ENCODE measurements around the gene CACNA1S. TPM values are rescaled to one million over a fixed set of nuclear protein-coding genes. Genes with fewer than 3 reads are reported as not detected.
A peak's percentile ranks its signal among the peaks of the same experiment; 100 is the strongest.

The CACNA1S gene
- total RNA-seq, 1 donor from 2014 or later = 43.3 TPM

DNA sequence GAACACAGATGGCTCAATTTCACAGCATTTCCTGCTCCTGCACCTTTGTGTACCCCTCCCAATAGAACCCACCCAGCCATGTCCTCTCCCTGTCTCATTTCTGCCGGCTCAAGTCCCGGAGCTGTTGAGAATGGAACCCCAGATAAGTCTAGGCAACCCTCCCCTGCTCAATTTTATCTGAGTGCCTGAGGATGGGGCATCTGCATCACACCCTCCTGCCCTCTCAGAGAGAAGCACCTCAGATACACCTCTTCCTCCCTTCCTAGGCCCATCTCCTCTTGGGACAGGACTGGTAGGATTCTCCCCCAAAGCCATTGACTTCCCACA, 89.8 kb downstream of the CACNA1S start:
- H3K4me3 ChIP-seq (ENCODE audit: low read length in 3 of 3) = peak overlapping the region in 2 of 3 donors; percentile 1 to 29
- peak overlapping the region in 1 of 3 donors; percentile 40 for H3K9ac ChIP-seq (ENCODE audit: low read depth in 1 of 3, low read length in 3 of 3)
- H3K36me3 ChIP-seq (ENCODE audit: control insufficient read depth in 3 of 3, insufficient read depth in 3 of 3, low read length in 3 of 3) = no peaks in the 10 kb centered on the region
- no peak overlapping the region for H3K27ac ChIP-seq (ENCODE audit: low read depth, low read length)
- no peaks in the 10 kb centered on the region for H3K9me3 ChIP-seq (ENCODE audit: control insufficient read depth in 3 of 3, low read length in 3 of 3)
- H3K4me1 ChIP-seq (ENCODE audit: control insufficient read depth in 3 of 3, insufficient read depth in 3 of 3, low read length in 3 of 3) = peaks cover 20 to 37% (median 21%) of the 10 kb centered on the region in 3 donors
- peaks cover 6 to 23% (median 7%) of the 10 kb centered on the region in 3 donors for H3K27me3 ChIP-seq (ENCODE audit: control insufficient read depth in 3 of 3, insufficient read depth in 3 of 3, low read length in 3 of 3)

DNA sequence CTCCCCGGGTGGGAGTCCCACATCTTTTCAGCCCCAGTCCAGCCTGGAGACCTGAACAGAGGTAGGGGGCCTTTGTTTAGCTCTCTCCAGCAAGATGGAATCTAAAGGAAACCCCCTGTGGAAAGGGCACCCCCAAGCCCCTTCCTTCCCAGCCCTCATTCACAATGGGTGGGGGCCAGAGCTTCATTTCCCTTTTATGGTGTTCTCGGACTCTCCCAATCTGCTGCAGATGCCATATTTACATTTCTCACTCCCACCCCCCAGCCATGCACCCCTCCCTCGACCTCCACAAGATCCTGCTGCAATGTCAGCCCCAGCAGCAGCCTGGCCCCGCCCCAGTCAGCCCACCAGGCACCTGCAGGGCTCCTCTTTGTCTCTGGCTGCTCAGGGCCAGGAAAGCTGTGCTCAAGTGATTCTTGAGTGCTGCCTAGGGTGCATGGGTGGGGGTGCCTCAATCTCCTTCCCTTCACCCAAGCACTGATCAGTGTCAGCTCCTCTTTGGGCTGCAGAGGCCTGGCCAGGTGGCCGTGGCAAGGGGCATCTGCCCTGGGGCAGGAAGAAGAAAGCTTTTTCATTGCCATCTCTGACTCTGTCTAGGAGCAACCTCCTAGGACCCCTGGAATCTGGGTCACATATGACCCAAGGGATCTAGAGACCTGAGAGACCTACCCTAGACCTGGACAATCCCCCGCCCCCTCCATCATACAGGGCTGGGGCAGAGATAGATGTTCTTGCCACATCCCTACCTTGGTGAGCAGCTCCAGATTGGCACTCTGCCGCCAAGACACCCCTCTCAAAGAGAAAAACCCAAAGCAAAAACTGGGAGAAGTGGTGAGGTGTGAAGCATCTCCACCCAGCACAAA, 90.4 kb downstream of the CACNA1S start:
- Histone ChIP-seq H3K4me3 (ENCODE audit: low read length in 3 of 3) (peak overlapping the region in 1 of 3 donors; percentile 29), H3K9ac (ENCODE audit: low read depth in 1 of 3, low read length in 3 of 3) (no peak overlapping the region), H3K36me3 (ENCODE audit: control insufficient read depth in 3 of 3, insufficient read depth in 3 of 3, low read length in 3 of 3) (no peaks in the 10 kb centered on the region), H3K9me3 (ENCODE audit: control insufficient read depth in 3 of 3, low read length in 3 of 3) (no peaks in the 10 kb centered on the region), H3K4me1 (ENCODE audit: control insufficient read depth in 3 of 3, insufficient read depth in 3 of 3, low read length in 3 of 3) (peaks cover 18 to 39% (median 24%) of the 10 kb centered on the region in 3 donors), H3K27ac (ENCODE audit: low read depth, low read length) (no peak overlapping the region), H3K27me3 (ENCODE audit: control insufficient read depth in 3 of 3, insufficient read depth in 3 of 3, low read length in 3 of 3) (peaks cover 6 to 29% (median 8%) of the 10 kb centered on the region in 3 donors)

DNA sequence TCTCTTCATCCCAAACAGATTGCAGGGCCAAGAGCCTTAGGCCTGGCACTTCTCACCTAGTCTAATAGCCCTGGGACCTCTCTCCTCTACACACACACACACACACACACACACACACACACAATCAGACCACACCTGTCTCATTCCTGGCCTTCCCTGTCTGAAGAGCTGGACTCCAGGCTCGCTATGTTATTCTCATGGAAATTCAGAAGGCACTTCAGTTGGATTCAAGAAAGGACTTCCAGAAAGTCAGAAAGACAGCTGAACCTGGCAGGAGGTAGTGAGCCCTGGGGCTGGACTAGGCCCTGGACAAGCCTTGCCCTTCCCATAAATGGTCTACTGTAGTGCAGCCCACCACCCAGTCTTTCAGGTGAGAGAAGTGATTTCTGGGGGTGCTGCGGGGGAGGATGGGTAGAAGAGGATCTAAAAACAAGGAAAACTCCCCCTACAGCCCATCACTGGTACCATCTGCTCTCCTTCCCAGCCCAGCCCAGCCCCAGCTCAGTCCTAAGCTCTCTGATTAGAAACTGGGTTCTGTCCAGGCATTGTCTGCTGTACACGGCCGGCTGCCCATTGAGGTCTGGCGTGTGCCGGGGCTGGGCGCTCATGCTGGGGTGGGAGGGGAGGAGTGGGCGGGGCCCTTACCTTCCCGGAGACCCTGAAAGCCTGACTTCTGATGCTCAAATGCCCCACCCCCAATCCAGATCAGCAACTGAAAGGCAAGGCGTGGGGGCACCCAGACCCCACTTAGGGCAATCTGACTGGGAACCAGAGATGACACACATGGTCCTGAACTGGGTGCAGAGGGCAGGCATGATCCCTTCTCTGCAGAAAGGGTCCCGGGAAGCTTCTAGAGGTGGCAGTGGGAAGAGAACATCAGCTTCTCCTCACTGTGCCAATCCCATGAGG, 91.3 kb downstream of the CACNA1S start:
- Histone ChIP-seq H3K27ac (ENCODE audit: low read depth, low read length) (no peak overlapping the region), H3K27me3 (ENCODE audit: control insufficient read depth in 3 of 3, insufficient read depth in 3 of 3, low read length in 3 of 3) (peaks cover 6 to 38% (median 8%) of the 10 kb centered on the region in 3 donors), H3K36me3 (ENCODE audit: control insufficient read depth in 3 of 3, insufficient read depth in 3 of 3, low read length in 3 of 3) (no peaks in the 10 kb centered on the region), H3K4me1 (ENCODE audit: control insufficient read depth in 3 of 3, insufficient read depth in 3 of 3, low read length in 3 of 3) (peaks cover 20 to 40% (median 31%) of the 10 kb centered on the region in 3 donors), H3K9me3 (ENCODE audit: control insufficient read depth in 3 of 3, low read length in 3 of 3) (no peaks in the 10 kb centered on the region), H3K4me3 (ENCODE audit: low read length in 3 of 3) (no peak overlapping the region), H3K9ac (ENCODE audit: low read depth in 1 of 3, low read length in 3 of 3) (no peak overlapping the region)

DNA sequence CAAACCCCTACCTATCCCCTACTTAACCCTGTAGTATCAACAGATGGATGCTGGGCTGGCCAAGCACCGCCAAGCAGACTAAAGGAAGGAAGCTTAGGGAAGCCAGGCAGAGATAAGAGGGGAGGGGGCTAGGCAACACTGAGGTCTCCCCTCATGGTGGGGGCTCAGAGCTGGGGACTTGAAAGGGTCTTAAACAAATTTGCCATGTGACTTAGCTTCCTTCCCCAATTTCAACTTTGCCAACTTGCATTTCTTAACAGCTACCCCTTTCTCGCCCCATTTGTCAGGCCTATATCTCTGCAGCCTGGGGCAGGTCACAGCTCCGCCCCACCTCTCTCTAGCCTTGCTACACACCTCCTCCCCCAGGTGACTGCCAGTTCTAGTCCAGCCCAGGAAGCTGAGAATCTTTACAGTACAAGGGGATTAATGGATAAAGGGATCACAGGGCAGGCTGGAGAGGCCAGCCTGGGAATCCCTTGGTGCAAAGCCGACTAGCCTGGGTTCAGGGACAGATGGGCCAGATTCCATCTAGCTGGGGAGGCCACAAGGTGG, 92.1 kb downstream of the CACNA1S start:
- no peak overlapping the region for H3K27ac ChIP-seq (ENCODE audit: low read depth, low read length)
- H3K9ac ChIP-seq (ENCODE audit: low read depth in 1 of 3, low read length in 3 of 3) = no peak overlapping the region
- no peak overlapping the region for H3K4me3 ChIP-seq (ENCODE audit: low read length in 3 of 3)
- peaks cover 28 to 41% (median 36%) of the 10 kb centered on the region in 3 donors for H3K4me1 ChIP-seq (ENCODE audit: control insufficient read depth in 3 of 3, insufficient read depth in 3 of 3, low read length in 3 of 3)
- no peaks in the 10 kb centered on the region for H3K9me3 ChIP-seq (ENCODE audit: control insufficient read depth in 3 of 3, low read length in 3 of 3)
- peaks cover 6 to 41% (median 8%) of the 10 kb centered on the region in 3 donors for H3K27me3 ChIP-seq (ENCODE audit: control insufficient read depth in 3 of 3, insufficient read depth in 3 of 3, low read length in 3 of 3)
- no peaks in the 10 kb centered on the region for H3K36me3 ChIP-seq (ENCODE audit: control insufficient read depth in 3 of 3, insufficient read depth in 3 of 3, low read length in 3 of 3)

DNA sequence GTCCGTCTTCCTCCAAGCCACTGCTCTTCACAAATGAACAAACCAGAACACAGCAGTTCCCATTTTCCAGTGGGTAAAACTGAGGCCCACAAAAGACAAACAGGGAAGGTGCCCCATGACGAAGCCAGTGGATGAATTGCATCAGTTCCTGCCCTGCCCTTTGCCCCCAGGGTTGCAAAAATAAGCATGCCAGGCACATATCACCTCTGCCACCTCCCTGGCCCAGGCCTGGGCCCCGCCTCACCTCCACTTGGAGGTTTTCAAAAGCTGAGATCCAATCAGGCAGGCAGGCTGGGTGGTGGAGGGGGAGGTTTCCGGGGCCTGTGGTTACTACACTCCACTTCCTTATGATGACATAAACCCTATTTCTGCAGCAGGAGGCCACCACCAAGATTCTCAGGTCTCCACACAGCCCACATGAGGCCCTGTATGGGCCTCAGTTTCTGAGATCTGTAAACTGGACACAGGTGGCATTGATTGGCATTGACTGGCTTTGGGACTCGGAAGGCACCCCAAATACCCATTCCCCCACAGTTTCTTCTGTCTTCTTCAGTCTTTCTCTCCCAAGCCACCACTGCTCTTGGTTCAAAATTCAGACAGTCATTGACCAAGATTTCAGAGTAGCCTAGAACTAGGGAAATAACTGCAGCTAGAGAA, 92.8 kb downstream of the CACNA1S start:
- Histone ChIP-seq H3K36me3 (ENCODE audit: control insufficient read depth in 3 of 3, insufficient read depth in 3 of 3, low read length in 3 of 3) (no peaks in the 10 kb centered on the region), H3K27me3 (ENCODE audit: control insufficient read depth in 3 of 3, insufficient read depth in 3 of 3, low read length in 3 of 3) (peaks cover 6 to 41% (median 8%) of the 10 kb centered on the region in 3 donors), H3K9ac (ENCODE audit: low read depth in 1 of 3, low read length in 3 of 3) (no peak overlapping the region), H3K4me3 (ENCODE audit: low read length in 3 of 3) (no peak overlapping the region), H3K27ac (ENCODE audit: low read depth, low read length) (no peak overlapping the region), H3K9me3 (ENCODE audit: control insufficient read depth in 3 of 3, low read length in 3 of 3) (no peaks in the 10 kb centered on the region), H3K4me1 (ENCODE audit: control insufficient read depth in 3 of 3, insufficient read depth in 3 of 3, low read length in 3 of 3) (peaks cover 33 to 43% (median 39%) of the 10 kb centered on the region in 3 donors)

DNA sequence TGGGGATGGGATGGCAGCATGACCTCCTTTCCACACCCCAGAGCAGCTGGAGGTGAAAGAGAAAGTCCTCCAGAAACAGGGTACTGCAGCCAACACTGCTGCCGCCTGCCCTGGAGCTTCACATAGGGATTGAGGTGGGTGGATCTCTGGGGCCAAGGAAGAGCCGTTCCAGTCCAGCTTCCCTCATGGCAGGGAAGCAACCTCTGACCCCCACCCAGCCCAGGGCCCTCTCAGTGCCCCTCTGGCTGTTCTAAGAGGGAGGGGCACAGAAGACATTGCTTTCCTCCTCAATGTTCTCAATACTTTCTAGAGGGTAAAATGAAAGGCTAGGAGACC, 94.4 kb downstream of the CACNA1S start:
- Histone ChIP-seq H3K36me3 (ENCODE audit: control insufficient read depth in 3 of 3, insufficient read depth in 3 of 3, low read length in 3 of 3) (no peaks in the 10 kb centered on the region), H3K27me3 (ENCODE audit: control insufficient read depth in 3 of 3, insufficient read depth in 3 of 3, low read length in 3 of 3) (peaks cover 4 to 43% (median 8%) of the 10 kb centered on the region in 3 donors), H3K4me1 (ENCODE audit: control insufficient read depth in 3 of 3, insufficient read depth in 3 of 3, low read length in 3 of 3) (peaks cover 31 to 41% (median 33%) of the 10 kb centered on the region in 3 donors), H3K9me3 (ENCODE audit: control insufficient read depth in 3 of 3, low read length in 3 of 3) (no peaks in the 10 kb centered on the region), H3K4me3 (ENCODE audit: low read length in 3 of 3) (no peak overlapping the region), H3K9ac (ENCODE audit: low read depth in 1 of 3, low read length in 3 of 3) (no peak overlapping the region), H3K27ac (ENCODE audit: low read depth, low read length) (no peak overlapping the region)

DNA sequence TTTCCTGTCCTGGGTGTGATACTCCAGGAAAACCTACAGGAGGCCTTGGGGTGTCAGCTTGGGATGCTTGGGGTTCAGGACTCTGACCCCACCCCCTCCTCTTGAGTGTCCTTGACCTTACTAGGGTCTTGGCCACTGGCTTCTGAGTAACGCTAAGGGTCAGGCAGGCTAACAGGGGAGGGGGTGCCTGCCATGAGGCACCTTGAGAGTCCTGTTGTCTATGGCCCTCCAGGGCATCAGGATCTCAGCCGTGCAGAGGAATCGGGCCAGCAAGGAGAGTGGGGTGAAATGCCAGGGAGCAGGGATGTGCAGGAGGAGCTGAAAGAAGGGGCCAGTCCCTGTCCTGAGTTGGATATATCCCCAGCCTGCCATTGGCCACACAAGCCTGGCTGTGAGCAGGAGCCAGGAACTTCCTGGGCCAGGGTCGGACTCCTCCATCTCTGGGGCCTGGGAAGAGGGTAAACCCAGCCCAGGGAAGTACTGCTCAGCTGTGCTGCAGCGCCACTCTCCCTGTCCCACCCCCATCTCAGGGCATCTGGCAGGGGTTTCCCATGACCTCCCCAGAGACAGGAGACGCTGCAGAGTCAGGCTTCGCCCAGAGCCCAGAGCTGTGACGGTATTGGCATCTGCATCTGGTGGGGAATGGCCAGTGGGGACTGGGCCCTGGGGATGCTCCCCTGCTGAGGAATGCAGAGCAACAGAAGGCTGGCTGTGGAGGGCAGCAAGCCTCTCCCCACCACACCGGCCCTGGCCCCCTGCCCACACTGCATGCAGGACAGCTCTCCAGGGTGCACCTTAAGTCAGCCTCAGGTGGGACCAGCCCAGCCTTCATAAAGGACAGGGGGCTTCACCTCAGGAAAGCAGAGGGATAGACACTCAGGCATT, 95.0 kb downstream of the CACNA1S start:
- Histone ChIP-seq H3K9ac (ENCODE audit: low read depth in 1 of 3, low read length in 3 of 3) (no peak overlapping the region), H3K4me1 (ENCODE audit: control insufficient read depth in 3 of 3, insufficient read depth in 3 of 3, low read length in 3 of 3) (peaks cover 26 to 36% (median 30%) of the 10 kb centered on the region in 3 donors)

DNA sequence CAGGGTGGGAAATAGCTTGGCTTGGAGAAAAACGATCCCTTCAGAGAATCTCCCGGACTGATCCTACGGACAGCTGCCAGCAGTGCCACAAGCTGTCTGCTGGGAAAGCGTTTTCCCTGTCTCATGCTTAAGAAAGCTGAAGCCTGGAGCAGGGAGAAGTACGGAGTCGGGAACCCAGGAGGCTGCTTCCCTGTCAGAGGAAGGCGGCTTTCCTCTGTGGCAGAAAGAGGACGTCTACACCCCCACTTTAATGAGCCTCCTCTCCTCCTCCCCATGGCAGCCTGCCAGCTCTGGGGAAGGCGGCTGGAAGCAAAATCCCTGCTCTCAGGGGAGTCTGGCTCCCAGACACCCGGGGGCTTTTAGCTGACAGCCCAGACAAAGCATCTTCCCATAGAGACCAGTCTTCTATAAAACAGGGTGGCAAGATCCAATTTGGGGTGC, 96.0 kb downstream of the CACNA1S start:
- peak overlapping the region; percentile 47 to 60 (median 48) for H3K9ac ChIP-seq (ENCODE audit: low read depth in 1 of 3, low read length in 3 of 3)
- peaks cover 26 to 33% (median 30%) of the 10 kb centered on the region in 3 donors for H3K4me1 ChIP-seq (ENCODE audit: control insufficient read depth in 3 of 3, insufficient read depth in 3 of 3, low read length in 3 of 3)
- peak overlapping the region in 1 of 3 donors; percentile 29 for H3K4me3 ChIP-seq (ENCODE audit: low read length in 3 of 3)
- H3K9me3 ChIP-seq (ENCODE audit: control insufficient read depth in 3 of 3, low read length in 3 of 3) = no peaks in the 10 kb centered on the region
- no peak overlapping the region for H3K27ac ChIP-seq (ENCODE audit: low read depth, low read length)
- H3K36me3 ChIP-seq (ENCODE audit: control insufficient read depth in 3 of 3, insufficient read depth in 3 of 3, low read length in 3 of 3) = no peaks in the 10 kb centered on the region
- peaks cover 0 to 44% (median 4%) of the 10 kb centered on the region in 3 donors for H3K27me3 ChIP-seq (ENCODE audit: control insufficient read depth in 3 of 3, insufficient read depth in 3 of 3, low read length in 3 of 3)

More for the DNA sequence above, 95.0 kb downstream of the CACNA1S start:
- Histone ChIP-seq H3K27me3 (ENCODE audit: control insufficient read depth in 3 of 3, insufficient read depth in 3 of 3, low read length in 3 of 3) (peaks cover 3 to 41% (median 4%) of the 10 kb centered on the region in 3 donors), H3K4me3 (ENCODE audit: low read length in 3 of 3) (no peak overlapping the region), H3K36me3 (ENCODE audit: control insufficient read depth in 3 of 3, insufficient read depth in 3 of 3, low read length in 3 of 3) (no peaks in the 10 kb centered on the region), H3K9me3 (ENCODE audit: control insufficient read depth in 3 of 3, low read length in 3 of 3) (no peaks in the 10 kb centered on the region), H3K27ac (ENCODE audit: low read depth, low read length) (no peak overlapping the region)

Data from skeletal muscle tissue (tissue), 4 donors.